DOHH2 (cell line): ENCODE data around the gene ZNF609.

ENCODE experiments used
- H3F3A ChIP-seq: fragments of 200-600 bp; sonication (generic), shearing (Covaris generic); 2 replicates; pipeline ENCODE4 v1.6.0; 2016; ENCODE audit warnings: antibody characterized with exemption, mild to moderate bottlenecking; ENCODE audit not compliant: control insufficient read depth, insufficient read depth
- H3K27ac ChIP-seq: fragments of 200-600 bp; sonication (generic); 2 replicates; pipeline ENCODE4 v1.5.1; 2014; ENCODE audit warnings: low read depth, mild to moderate bottlenecking, low read length, moderate library complexity
- H3K27me3 ChIP-seq: fragments of 200-600 bp; sonication (generic); 2 replicates; pipeline ENCODE4 v1.6.1; 2014; ENCODE audit warnings: mild to moderate bottlenecking, low read length, mixed read lengths; ENCODE audit not compliant: control insufficient read depth
- H3K36me3 ChIP-seq: fragments of 200-600 bp; sonication (generic); 2 replicates; pipeline ENCODE4 v1.6.1; 2014; ENCODE audit warnings: mild to moderate bottlenecking, low read length, moderate library complexity, mixed read lengths; ENCODE audit not compliant: control insufficient read depth
- H3K4me1 ChIP-seq: fragments of 200-600 bp; sonication (generic); 2 replicates; pipeline ENCODE4 v1.6.1; 2014; ENCODE audit warnings: mild to moderate bottlenecking, low read length, mixed read lengths; ENCODE audit not compliant: control insufficient read depth
- H3K4me2 ChIP-seq: fragments of 200-600 bp; sonication (generic); 2 replicates; pipeline ENCODE4 v1.6.0; 2014; ENCODE audit warnings: mild to moderate bottlenecking, low read length, moderate library complexity
- H3K4me3 ChIP-seq: fragments of 200-600 bp; sonication (generic); 2 replicates; pipeline ENCODE4 v1.5.1; 2014; ENCODE audit warnings: mild to moderate bottlenecking, low read length, mixed read lengths
- H3K79me2 ChIP-seq: fragments of 200-600 bp; sonication (generic); 2 replicates; pipeline ENCODE4 v1.6.1; 2014; ENCODE audit warnings: mild to moderate bottlenecking, low read length, mixed read lengths; ENCODE audit not compliant: control insufficient read depth
- H3K9me2 ChIP-seq: fragments of 200-600 bp; sonication (generic); replicated peaks from 2 replicates; pipeline ENCODE4 v1.6.1; 2014; ENCODE audit warnings: mild to moderate bottlenecking, low read length, mixed read lengths; ENCODE audit not compliant: control insufficient read depth
- H3K9me3 ChIP-seq: fragments of 200-600 bp; sonication (generic); 2 replicates; pipeline ENCODE4 v1.6.1; 2014; ENCODE audit warnings: antibody characterized with exemption, low read length, mixed read lengths; ENCODE audit not compliant: control insufficient read depth, insufficient read depth
- H4K20me1 ChIP-seq: fragments of 200-600 bp; sonication (generic); 2 replicates; pipeline ENCODE4 v1.6.0; 2014; ENCODE audit warnings: low read depth, mild to moderate bottlenecking, antibody characterized with exemption, low read length, moderate library complexity; ENCODE audit not compliant: control insufficient read depth, insufficient read depth
- CTCF ChIP-seq: fragments of 200-600 bp; sonication (generic); IDR thresholded peaks from one replicate; pipeline ENCODE4 v1.5.1; 2014; ENCODE audit warnings: antibody characterized with exemption, mild to moderate bottlenecking, low read depth, low read length; ENCODE audit not compliant: poor library complexity, severe bottlenecking
- EZH2phosphoT487 ChIP-seq: fragments of 200-600 bp; sonication (generic); IDR thresholded peaks from 2 replicates; pipeline ENCODE4 v1.6.1; 2017; ENCODE audit warnings: borderline replicate concordance, mild to moderate bottlenecking, antibody characterized with exemption, low read length, moderate library complexity, mixed read lengths

ZNF609 gene

GRCh38 chr15:64656508-64656907, 196.1 kb downstream of the ZNF609 start:
- Histone ChIP-seq H3K9me3 (no peaks in the 10 kb centered on the region), H3K4me1 (peaks cover 10% of the 10 kb centered on the region), H3K4me2 (no peak overlapping the region), H3K27ac (no peak overlapping the region), H3K9me2 (no peaks in the 10 kb centered on the region), H3K27me3 (no peaks in the 10 kb centered on the region), H3F3A (peaks cover under 1% of the 10 kb centered on the region; the same call in 1 of the 2 replicates), H3K36me3 (no peaks in the 10 kb centered on the region), H3K4me3 (no peak overlapping the region), H4K20me1 (no peaks in the 10 kb centered on the region), H3K79me2 (peaks cover 5% of the 10 kb centered on the region; the same call in 1 of the 2 replicates)
- TF ChIP-seq CTCF = no peak

DNA sequence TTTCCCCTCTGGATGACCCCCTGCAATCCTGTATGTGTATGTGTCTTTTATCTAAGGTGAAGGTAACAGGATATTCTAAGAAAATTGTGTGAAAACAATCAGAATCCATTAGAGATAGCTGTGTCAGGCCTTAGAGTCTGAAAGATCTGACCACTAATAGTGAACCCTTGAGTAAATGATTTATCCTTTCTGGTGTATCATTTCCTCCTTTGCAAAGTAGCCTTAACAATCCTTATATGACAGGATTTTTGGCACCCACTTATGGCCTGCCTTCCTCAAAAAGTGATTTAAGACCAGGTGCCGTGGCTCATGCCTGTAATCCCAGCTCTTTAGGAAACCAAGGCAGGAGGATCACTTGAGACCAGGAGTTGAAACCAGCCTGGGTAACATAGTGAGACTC, 204.8 kb downstream of the ZNF609 start:
- Histone ChIP-seq H3K9me2 (no peaks in the 10 kb centered on the region), H4K20me1 (no peaks in the 10 kb centered on the region), H3K4me2 (no peak overlapping the region), H3K4me1 (no peaks in the 10 kb centered on the region), H3K4me3 (no peak overlapping the region), H3K27me3 (no peaks in the 10 kb centered on the region), H3K79me2 (no peaks in the 10 kb centered on the region), H3K9me3 (no peaks in the 10 kb centered on the region), H3K36me3 (no peaks in the 10 kb centered on the region), H3F3A (no peaks in the 10 kb centered on the region), H3K27ac (no peak overlapping the region)
- TF ChIP-seq EZH2phosphoT487 (no peak), CTCF (no peak)

GRCh38 chr15:64667736-64668161, 207.4 kb downstream of the ZNF609 start:
- Histone ChIP-seq H3F3A (0 out of 2 replicates have a peak, but pooled peaks cover 5% of the 10 kb centered on the region), H3K4me3 (no peak overlapping the region), H3K27me3 (no peaks in the 10 kb centered on the region), H3K36me3 (no peaks in the 10 kb centered on the region), H3K9me2 (no peaks in the 10 kb centered on the region), H3K9me3 (no peaks in the 10 kb centered on the region), H4K20me1 (no peaks in the 10 kb centered on the region), H3K4me1 (no peaks in the 10 kb centered on the region), H3K79me2 (no peaks in the 10 kb centered on the region), H3K27ac (no peak overlapping the region), H3K4me2 (no peak overlapping the region)
- TF ChIP-seq CTCF = no peak
- no peak for TF ChIP-seq EZH2phosphoT487

GRCh38 chr15:64673866-64674265, 213.5 kb downstream of the ZNF609 start:
- Histone ChIP-seq H3K9me2 (no peaks in the 10 kb centered on the region), H3K4me1 (no peaks in the 10 kb centered on the region), H3K27ac (no peak overlapping the region), H3K9me3 (no peaks in the 10 kb centered on the region), H3K36me3 (peaks cover 27% of the 10 kb centered on the region), H3K27me3 (no peaks in the 10 kb centered on the region), H3K4me3 (no peak overlapping the region), H3K79me2 (no peaks in the 10 kb centered on the region), H3K4me2 (no peak overlapping the region), H4K20me1 (no peaks in the 10 kb centered on the region), H3F3A (0 out of 2 replicates have a peak, but pooled peaks cover 5% of the 10 kb centered on the region)
- no peak for TF ChIP-seq CTCF
- no peak for TF ChIP-seq EZH2phosphoT487
